ENCODE measurements around the gene MRM1. TPM values are rescaled to one million over a fixed set of nuclear protein-coding genes. Genes with fewer than 3 reads are reported as not detected.

Gene MRM1
- total and polyA plus RNA-seq, 2 experiments from 2014 or later, result 7.6 to 20.4 TPM

GRCh38 chr17:36597866-36598777, 3.3 kb upstream of the MRM1 start:
- Histone ChIP-seq H4K20me1 (replicated peaks; ENCODE audit: insufficient read depth) (peaks cover 7% of the 10 kb centered on the region), H3K27me3 (ENCODE audit: insufficient read depth) (no peaks in the 10 kb centered on the region), H3F3A (replicated peaks; ENCODE audit: low read depth) (peaks cover 15% of the 10 kb centered on the region), H3K9me2 (ENCODE audit: insufficient read depth) (no peaks in the 10 kb centered on the region), H3K4me2 (no peak overlapping the region), H2AFZ (no peak overlapping the region), H3K79me2 (replicated peaks; ENCODE audit: insufficient read depth) (peaks cover 24% of the 10 kb centered on the region), H3K36me3 (ENCODE audit: insufficient read depth) (no peaks in the 10 kb centered on the region; the same call in 1 of the 2 replicates), H3K4me1 (ENCODE audit: insufficient read depth) (peaks cover 23% of the 10 kb centered on the region), H3K4me3 (no peak overlapping the region), H3K27ac (ENCODE audit: low read depth) (no peak overlapping the region)
- peaks cover 25% of the 10 kb centered on the region for H3K4me1 Mint-ChIP-seq
- no peak overlapping the region for H3K4me3 Mint-ChIP-seq
- H3K9me3 Mint-ChIP-seq, result no peaks in the 10 kb centered on the region
- no peak for ATAC-seq
- no peak overlapping the region for H3K27ac Mint-ChIP-seq
- DNase-seq (ENCODE audit: low spot score), result no peak
- TF ChIP-seq POLR2AphosphoS5 (IDR thresholded peaks at IDR 0.05; ENCODE audit: low read depth), result no peak
- peaks cover 16% of the 10 kb centered on the region for H3K27me3 Mint-ChIP-seq (ENCODE audit: insufficient read depth, low read depth, poor library complexity)
- H3K36me3 Mint-ChIP-seq (ENCODE audit: low read depth), result peaks cover 31% of the 10 kb centered on the region

- Mint-ChIP-seq H3K4me1 (peaks cover 18% of the 10 kb centered on the region), H3K4me3 (no peak overlapping the region), H3K9me3 (no peaks in the 10 kb centered on the region), H3K27me3 (ENCODE audit: insufficient read depth, low read depth, poor library complexity) (peaks cover 16% of the 10 kb centered on the region), H3K27ac (no peak overlapping the region), H3K36me3 (ENCODE audit: low read depth) (peaks cover 32% of the 10 kb centered on the region)
- no peak overlapping the region for H3K27ac ChIP-seq (ENCODE audit: low read depth)
- peaks cover 15% of the 10 kb centered on the region for H3F3A ChIP-seq (replicated peaks; ENCODE audit: low read depth)
- no peak overlapping the region for H3K4me2 ChIP-seq
- H4K20me1 ChIP-seq (replicated peaks; ENCODE audit: insufficient read depth), result peaks cover 15% of the 10 kb centered on the region
- H3K27me3 ChIP-seq (ENCODE audit: insufficient read depth), result no peaks in the 10 kb centered on the region
- peaks cover 24% of the 10 kb centered on the region for H3K79me2 ChIP-seq (replicated peaks; ENCODE audit: insufficient read depth)
- no peaks in the 10 kb centered on the region for H3K9me2 ChIP-seq (ENCODE audit: insufficient read depth)
- peaks cover 22% of the 10 kb centered on the region for H3K4me1 ChIP-seq (ENCODE audit: insufficient read depth)
- no peak for ATAC-seq
- no peak overlapping the region for H3K4me3 ChIP-seq
- no peak overlapping the region for H2AFZ ChIP-seq
- DNase-seq (ENCODE audit: low spot score), result no peak
- H3K36me3 ChIP-seq (ENCODE audit: insufficient read depth), result no peaks in the 10 kb centered on the region; the same call in 1 of the 2 replicates
- TF ChIP-seq STAT1 (IDR thresholded peaks at IDR 0.05; ENCODE audit: unreplicated experiment), result no peak
- TF ChIP-seq REST (IDR thresholded peaks at IDR 0.05; ENCODE audit: unreplicated experiment), result no peak
- no peak for TF ChIP-seq JUNB (IDR thresholded peaks at IDR 0.05; ENCODE audit: unreplicated experiment)
- no peak for TF ChIP-seq ZNF331 (CRISPR knock-in tag; IDR thresholded peaks at IDR 0.05; ENCODE audit: low read depth)
- no peak for TF ChIP-seq CREB1 (CRISPR knock-in tag; IDR thresholded peaks at IDR 0.05; ENCODE audit: low read depth)
- TF ChIP-seq POLR2AphosphoS5 (IDR thresholded peaks at IDR 0.05; ENCODE audit: low read depth), result no peak
- TF ChIP-seq NANOG (IDR thresholded peaks at IDR 0.05; ENCODE audit: borderline replicate concordance), result no peak
- TF ChIP-seq EZH2 (IDR thresholded peaks at IDR 0.05; ENCODE audit: low read depth, unreplicated experiment), result no peak
- no peak for TF ChIP-seq ZNF114 (CRISPR knock-in tag; IDR thresholded peaks at IDR 0.05)
- no peak for TF ChIP-seq EZH2phosphoT487 (IDR thresholded peaks at IDR 0.05; ENCODE audit: unreplicated experiment)
- no peak for TF ChIP-seq ETS1 (IDR thresholded peaks at IDR 0.05)
- no peak for TF ChIP-seq CTCF (conservative IDR thresholded peaks at IDR 0.05; ENCODE audit: low read depth in 2 of 2)
Measured at GRCh38 chr17:36598951-36599401, 2.4 kb upstream of the MRM1 start.
